Esophagus (tissue), 2 donors: ENCODE data around the gene DDX25. TPM values are rescaled to one million over a fixed set of nuclear protein-coding genes. Genes with fewer than 3 reads are reported as not detected.

ENCODE experiments used
- H3K27ac ChIP-seq, 2 donors: one replicate each; pipeline ENCODE4 v1.5.1; 2013; ENCODE audit warnings: low read depth in 2 of 2, mild to moderate bottlenecking in 2 of 2, inconsistent platforms in 1 of 2, low read length in 1 of 2, moderate library complexity in 1 of 2
- H3K27me3 ChIP-seq, 2 donors: one replicate each; pipeline ENCODE4 v1.6.1; 2013; ENCODE audit warnings: low read length in 2 of 2, control low read depth in 1 of 2, mild to moderate bottlenecking in 1 of 2; ENCODE audit not compliant: insufficient read depth in 2 of 2, control insufficient read depth in 1 of 2
- H3K36me3 ChIP-seq, 2 donors: one replicate each; pipeline ENCODE4 v1.6.1; 2013; ENCODE audit warnings: low read length in 1 of 2; ENCODE audit not compliant: control insufficient read depth in 2 of 2, insufficient read depth in 2 of 2
- H3K4me1 ChIP-seq, 2 donors: one replicate each; pipeline ENCODE4 v1.6.1; 2013; ENCODE audit warnings: low read length in 1 of 2; ENCODE audit not compliant: control insufficient read depth in 2 of 2, insufficient read depth in 2 of 2
- H3K4me3 ChIP-seq, 2 donors: one replicate each; pipeline ENCODE4 v1.5.1; 2013; ENCODE audit warnings: low read length in 2 of 2, mild to moderate bottlenecking in 2 of 2, low read depth in 1 of 2, moderate library complexity in 1 of 2
- H3K9me3 ChIP-seq, 2 donors: one replicate each; pipeline ENCODE4 v1.6.1; 2013; ENCODE audit warnings: mild to moderate bottlenecking in 2 of 2, low read depth in 1 of 2, low read length in 1 of 2, moderate library complexity in 1 of 2; ENCODE audit not compliant: control insufficient read depth in 2 of 2, insufficient read depth in 1 of 2
- WGBS, 2 donors: extraction: QIAGEN DNeasy Blood & Tissue Kit; methylation state at CpG; one replicate each; pipeline ENCODE4 v1.1.7; 2013; 5-methylcytosine and 5-hydroxymethylcytosine counted together
- polyA plus RNA-seq, 2 donors: library from polyadenylated mRNA; stranded (reverse); fragments of 200-250 nt; gene quantifications; one replicate each; pipeline ENCODE4 v1.2.3, GENCODE V29; 2013
- donor health status: healthy with polysubstance abuse.
- donor health status: Bipolar disorder and iron deficiency.

Gene DDX25
- polyA plus RNA-seq, 2 donors: 0.14 to 0.27 TPM

GRCh38 chr11:125954123-125954944, 50.0 kb downstream of the DDX25 start:
- H3K27me3 ChIP-seq: no peaks in the 10 kb centered on the region
- no peak overlapping the region for H3K4me3 ChIP-seq
- H3K9me3 ChIP-seq: no peaks in the 10 kb centered on the region
- H3K4me1 ChIP-seq: peaks cover 13 to 24% of the 10 kb centered on the region in 2 donors
- H3K36me3 ChIP-seq: no peaks in the 10 kb centered on the region
- WGBS, 2 donors: 92 to 94% methylated on average over 21 of the region's 21 CpGs
- H3K27ac ChIP-seq: no peak overlapping the region

GRCh38 chr11:125954945-125955640, 50.8 kb downstream of the DDX25 start:
- WGBS, 2 donors: 93% methylated on average over 15 of the region's 15 CpGs
- no peaks in the 10 kb centered on the region for H3K27me3 ChIP-seq
- H3K4me3 ChIP-seq: no peak overlapping the region
- H3K36me3 ChIP-seq: no peaks in the 10 kb centered on the region
- no peaks in the 10 kb centered on the region for H3K9me3 ChIP-seq
- H3K27ac ChIP-seq: no peak overlapping the region
- peaks cover 13 to 24% of the 10 kb centered on the region in 2 donors for H3K4me1 ChIP-seq

DNA sequence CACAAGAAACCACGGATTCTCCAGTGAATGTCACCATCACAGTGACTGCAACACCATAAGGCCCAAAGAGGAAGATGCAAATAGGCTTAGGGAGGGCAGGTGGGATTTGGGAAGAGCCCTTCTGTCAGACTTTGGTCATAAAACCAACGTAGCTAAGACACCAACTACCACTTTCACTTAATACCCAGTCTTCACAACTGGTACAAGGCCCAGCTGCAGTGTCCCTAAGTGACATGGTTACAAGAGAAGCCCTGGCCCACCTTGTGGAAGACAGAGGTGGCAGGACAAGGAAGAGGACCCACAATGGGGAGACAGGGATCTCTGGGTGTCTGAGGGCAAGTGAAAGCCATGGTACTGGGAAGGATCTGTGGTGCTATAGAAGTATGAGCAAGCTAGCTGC, 51.5 kb downstream of the DDX25 start:
- 86% methylated on average over 2 of the region's 2 CpGs for WGBS, 2 donors

DNA sequence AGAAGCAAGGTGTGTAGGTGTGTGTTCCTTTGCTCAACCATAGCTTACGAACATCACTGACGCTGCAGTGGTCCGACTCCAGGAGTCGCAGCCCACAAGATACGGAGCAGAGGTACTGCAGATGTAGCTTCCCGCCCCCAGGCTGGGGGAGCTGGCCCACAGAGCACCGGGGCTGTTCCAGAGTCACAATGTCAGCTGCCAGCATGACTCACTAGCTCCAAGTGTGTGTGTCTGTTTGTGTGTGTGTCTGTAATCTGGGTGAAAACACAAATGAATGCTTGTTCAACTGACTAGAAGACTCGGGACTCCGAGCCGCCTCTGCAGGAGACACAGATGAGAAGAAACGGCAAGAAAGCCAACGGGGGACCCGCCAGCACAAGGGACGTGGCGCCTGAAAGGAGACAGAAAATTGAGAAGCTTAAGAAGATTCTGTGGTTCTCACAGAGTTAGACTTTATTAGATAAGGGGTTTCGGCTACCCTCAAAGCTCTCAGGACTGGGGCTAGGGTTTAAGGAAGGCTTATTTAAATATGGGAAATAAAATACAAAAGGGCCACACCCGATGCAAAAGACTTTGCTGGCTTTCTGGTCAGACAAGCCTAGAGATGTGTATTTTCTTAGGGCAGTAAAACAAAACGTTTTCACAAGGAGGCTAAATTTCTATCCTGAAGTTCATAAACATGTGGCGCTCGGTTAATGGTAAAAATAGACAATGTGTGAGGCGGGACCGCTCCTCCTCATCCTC, 52.3 kb downstream of the DDX25 start:
- peaks cover 8 to 15% of the 10 kb centered on the region in 2 donors for H3K4me1 ChIP-seq
- H3K9me3 ChIP-seq: no peaks in the 10 kb centered on the region
- H3K27ac ChIP-seq: no peak overlapping the region
- H3K4me3 ChIP-seq: no peak overlapping the region
- WGBS, 2 donors: 72 to 79% methylated on average over 22 of the region's 22 CpGs
- no peaks in the 10 kb centered on the region for H3K27me3 ChIP-seq
- H3K36me3 ChIP-seq: peaks cover 0 to under 1% of the 10 kb centered on the region in 2 donors

More for the DNA sequence above, 51.5 kb downstream of the DDX25 start:
- Histone ChIP-seq H3K4me3 (no peak overlapping the region), H3K36me3 (no peaks in the 10 kb centered on the region), H3K9me3 (no peaks in the 10 kb centered on the region), H3K4me1 (peaks cover 10 to 21% of the 10 kb centered on the region in 2 donors), H3K27me3 (no peaks in the 10 kb centered on the region), H3K27ac (no peak overlapping the region)

DNA sequence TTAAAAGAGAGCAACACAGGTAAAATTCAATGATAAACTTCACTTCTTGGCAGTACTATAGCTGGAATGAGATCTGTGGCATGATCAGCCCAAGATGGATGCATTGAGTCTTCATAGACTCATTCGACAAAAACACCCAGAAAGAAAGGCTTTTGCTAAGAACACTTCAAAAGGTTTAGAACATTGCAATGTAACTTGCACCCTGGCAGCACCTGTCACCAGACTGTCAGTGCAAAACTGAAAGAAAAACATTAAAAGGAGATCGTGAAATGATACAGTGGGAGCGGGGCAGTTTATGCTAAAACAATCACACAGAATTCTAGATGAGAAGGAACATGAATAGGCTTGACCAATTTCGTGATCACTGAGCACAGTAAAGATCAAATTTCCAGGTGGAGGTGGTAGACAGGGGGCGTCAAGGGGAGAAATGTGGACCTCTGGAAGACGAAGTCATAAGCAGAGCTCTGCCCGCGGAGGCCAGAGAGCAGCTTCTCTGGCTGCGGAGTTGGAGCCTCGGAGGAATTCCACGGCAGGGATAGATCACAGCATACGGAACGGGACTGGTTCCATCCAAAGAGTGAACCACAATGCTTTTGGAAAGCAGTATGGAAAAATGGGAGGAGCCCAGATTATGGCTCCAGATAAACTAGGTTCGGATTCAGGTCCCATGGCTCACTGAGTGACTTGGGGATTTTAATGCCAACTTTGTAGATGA, 53.5 kb downstream of the DDX25 start:
- peaks cover 0 to 2% of the 10 kb centered on the region in 2 donors for H3K36me3 ChIP-seq
- WGBS, 2 donors: 84 to 85% methylated on average over 14 of the region's 14 CpGs
- H3K4me3 ChIP-seq: no peak overlapping the region
- no peak overlapping the region for H3K27ac ChIP-seq
- H3K27me3 ChIP-seq: no peaks in the 10 kb centered on the region
- H3K4me1 ChIP-seq: peaks cover 6 to 11% of the 10 kb centered on the region in 2 donors
- no peaks in the 10 kb centered on the region for H3K9me3 ChIP-seq

GRCh38 chr11:125958872-125959400, 54.6 kb downstream of the DDX25 start:
- Histone ChIP-seq H3K36me3 (peaks cover 0 to 2% of the 10 kb centered on the region in 2 donors), H3K9me3 (no peaks in the 10 kb centered on the region), H3K27me3 (no peaks in the 10 kb centered on the region), H3K4me3 (no peak overlapping the region), H3K4me1 (peaks cover 0 to 6% of the 10 kb centered on the region in 2 donors), H3K27ac (no peak overlapping the region)
- 89 to 91% methylated on average over 4 of the region's 4 CpGs for WGBS, 2 donors

GRCh38 chr11:125959511-125959910, 55.2 kb downstream of the DDX25 start:
- no peaks in the 10 kb centered on the region for H3K9me3 ChIP-seq
- peaks cover 0 to 6% of the 10 kb centered on the region in 2 donors for H3K4me1 ChIP-seq
- H3K4me3 ChIP-seq: no peak overlapping the region
- WGBS, 2 donors: 93 to 95% methylated on average over 6 of the region's 6 CpGs
- no peak overlapping the region for H3K27ac ChIP-seq
- H3K36me3 ChIP-seq: peaks cover 0 to 2% of the 10 kb centered on the region in 2 donors
- H3K27me3 ChIP-seq: no peaks in the 10 kb centered on the region

GRCh38 chr11:125959931-125960330, 55.6 kb downstream of the DDX25 start:
- Histone ChIP-seq H3K27ac (no peak overlapping the region), H3K4me3 (no peak overlapping the region), H3K36me3 (peaks cover 0 to 2% of the 10 kb centered on the region in 2 donors), H3K9me3 (no peaks in the 10 kb centered on the region), H3K4me1 (peaks cover 0 to 6% of the 10 kb centered on the region in 2 donors), H3K27me3 (no peaks in the 10 kb centered on the region)
- 89 to 90% methylated on average over 10 of the region's 10 CpGs for WGBS, 2 donors

GRCh38 chr11:125960771-125961170, 56.5 kb downstream of the DDX25 start:
- no peak overlapping the region for H3K4me3 ChIP-seq
- H3K9me3 ChIP-seq: no peaks in the 10 kb centered on the region
- H3K27me3 ChIP-seq: no peaks in the 10 kb centered on the region
- no peak overlapping the region for H3K27ac ChIP-seq
- peaks cover 0 to 6% of the 10 kb centered on the region in 2 donors for H3K4me1 ChIP-seq
- peaks cover 0 to 2% of the 10 kb centered on the region in 2 donors for H3K36me3 ChIP-seq
- 80 to 82% methylated on average over 6 of the region's 6 CpGs for WGBS, 2 donors
